ENCODE measurements around the gene MTUS2.

DNA sequence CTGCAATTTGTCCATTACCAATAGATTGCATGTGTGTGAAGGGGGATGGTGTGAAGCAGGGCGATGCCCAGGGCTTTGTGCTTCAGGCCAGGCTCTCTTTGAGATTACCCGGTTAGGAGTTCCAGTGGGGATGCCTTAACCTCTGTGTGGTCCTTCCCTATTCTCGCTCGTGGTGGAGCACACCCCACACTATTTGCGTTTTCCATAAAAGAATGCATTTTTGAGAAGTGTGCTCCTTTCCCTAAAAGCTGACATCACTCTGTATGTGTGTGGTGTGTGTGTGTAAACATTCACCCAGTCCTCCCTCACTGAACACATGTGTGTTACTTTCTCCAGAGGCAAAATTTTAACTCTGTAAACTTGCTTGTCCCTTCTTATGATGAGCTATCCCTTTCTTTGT is 467.1 kb downstream of the MTUS2 start:
- TF ChIP-seq POLR2AphosphoS5 (IDR thresholded peaks at IDR 0.05; ENCODE audit: low read depth, low read length) (no peak), POLR2A (IDR thresholded peaks at IDR 0.05; ENCODE audit: low read depth, low read length) (no peak), SPI1 (IDR thresholded peaks at IDR 0.05; ENCODE audit: low read depth, low read length) (no peak), POU2F2 (IDR thresholded peaks at IDR 0.05; ENCODE audit: low read depth, low read length) (no peak), PAX5 (IDR thresholded peaks at IDR 0.05; ENCODE audit: insufficient read depth, low read length, severe bottlenecking) (no peak), TAF1 (IDR thresholded peaks at IDR 0.05; ENCODE audit: low read depth, low read length) (no peak)
